ENCODE results near the gene NUSAP1. TPM values are rescaled to one million over a fixed set of nuclear protein-coding genes. Genes with fewer than 3 reads are reported as not detected.

The NUSAP1 gene
- total RNA-seq, 2 donors from 2014 or later: 118 to 185 TPM

DNA sequence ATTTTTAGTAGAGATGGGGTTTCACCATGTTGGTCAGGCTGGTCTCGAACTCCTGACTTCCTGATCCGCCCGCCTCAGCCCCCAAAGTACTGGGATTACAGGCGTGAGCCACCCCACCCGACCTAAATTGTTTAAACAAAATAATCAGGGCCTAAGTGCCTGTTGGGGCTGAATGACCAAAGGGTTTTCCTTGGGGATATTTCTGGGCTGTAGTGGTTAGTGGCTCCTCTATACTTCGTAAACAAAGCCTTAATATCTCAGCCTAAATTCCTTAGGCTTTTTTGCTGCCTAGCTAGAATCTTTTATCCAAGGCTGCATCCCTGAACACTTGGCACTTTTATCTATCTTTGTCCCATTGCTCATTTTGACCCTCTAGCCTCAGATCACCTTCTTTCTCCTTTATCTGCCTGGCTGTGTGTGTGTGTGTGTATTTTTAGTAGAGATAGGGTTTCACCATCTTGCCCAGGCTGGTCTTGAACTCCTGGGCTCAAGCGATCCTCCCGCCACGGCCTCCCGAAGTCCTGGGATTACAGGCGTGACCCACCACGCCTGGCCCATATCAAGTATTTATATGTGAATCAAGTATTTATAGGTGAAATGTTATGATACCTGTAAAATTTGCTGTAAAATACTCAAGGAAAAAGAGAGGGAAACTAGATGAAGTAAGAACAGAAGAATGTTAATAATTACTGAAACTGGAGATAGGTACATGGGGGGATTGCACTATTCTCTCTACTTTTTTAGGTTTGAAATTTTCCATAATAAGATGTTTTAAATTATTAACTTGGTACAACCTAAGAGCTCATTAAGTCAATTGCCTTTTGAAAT is 1.8 kb downstream of the NUSAP1 start:
- peaks cover 23% of the 10 kb centered on the region for H3K36me3 ChIP-seq (ENCODE audit: control insufficient read depth, insufficient read depth, low read length)
- Mint-ChIP-seq H3K27me3 (ENCODE audit: insufficient read depth) (no peaks in the 10 kb centered on the region), H3K9me3 (no peaks in the 10 kb centered on the region), H3K36me3 (ENCODE audit: low read depth) (peaks cover 16% of the 10 kb centered on the region), H3K4me3 (peak overlapping the region; percentile 97), H3K4me1 (peaks cover 17% of the 10 kb centered on the region), H3K27ac (peak overlapping the region; percentile 65)
- H3K9me3 ChIP-seq (ENCODE audit: control insufficient read depth, low read length): no peaks in the 10 kb centered on the region
- H3K27me3 ChIP-seq (ENCODE audit: control insufficient read depth, insufficient read depth, low read length, poor library complexity, severe bottlenecking): no peaks in the 10 kb centered on the region
- TF ChIP-seq, protein P1, sequence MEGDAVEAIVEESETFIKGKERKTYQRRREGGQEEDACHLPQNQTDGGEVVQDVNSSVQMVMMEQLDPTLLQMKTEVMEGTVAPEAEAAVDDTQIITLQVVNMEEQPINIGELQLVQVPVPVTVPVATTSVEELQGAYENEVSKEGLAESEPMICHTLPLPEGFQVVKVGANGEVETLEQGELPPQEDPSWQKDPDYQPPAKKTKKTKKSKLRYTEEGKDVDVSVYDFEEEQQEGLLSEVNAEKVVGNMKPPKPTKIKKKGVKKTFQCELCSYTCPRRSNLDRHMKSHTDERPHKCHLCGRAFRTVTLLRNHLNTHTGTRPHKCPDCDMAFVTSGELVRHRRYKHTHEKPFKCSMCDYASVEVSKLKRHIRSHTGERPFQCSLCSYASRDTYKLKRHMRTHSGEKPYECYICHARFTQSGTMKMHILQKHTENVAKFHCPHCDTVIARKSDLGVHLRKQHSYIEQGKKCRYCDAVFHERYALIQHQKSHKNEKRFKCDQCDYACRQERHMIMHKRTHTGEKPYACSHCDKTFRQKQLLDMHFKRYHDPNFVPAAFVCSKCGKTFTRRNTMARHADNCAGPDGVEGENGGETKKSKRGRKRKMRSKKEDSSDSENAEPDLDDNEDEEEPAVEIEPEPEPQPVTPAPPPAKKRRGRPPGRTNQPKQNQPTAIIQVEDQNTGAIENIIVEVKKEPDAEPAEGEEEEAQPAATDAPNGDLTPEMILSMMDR (conservative IDR thresholded peaks at IDR 0.05): no peak
- no peak for DNase-seq
- 76 to 91% methylated on average over 3 to 12 of the region's 12 CpGs for WGBS, 2 experiments (ENCODE audit: insufficient coverage in 1 of 2, insufficient read length in 1 of 2)
- no peak overlapping the region for H3K9ac ChIP-seq (ENCODE audit: extremely low read depth, low read length, poor library complexity, severe bottlenecking)
- H3K4me1 ChIP-seq (ENCODE audit: control insufficient read depth, insufficient read depth, low read length): no peaks in the 10 kb centered on the region
- H3K4me3 ChIP-seq (ENCODE audit: low read length): peak overlapping the region; percentile 93
- H3K27ac ChIP-seq (ENCODE audit: low read depth, low read length): no peak overlapping the region

DNA sequence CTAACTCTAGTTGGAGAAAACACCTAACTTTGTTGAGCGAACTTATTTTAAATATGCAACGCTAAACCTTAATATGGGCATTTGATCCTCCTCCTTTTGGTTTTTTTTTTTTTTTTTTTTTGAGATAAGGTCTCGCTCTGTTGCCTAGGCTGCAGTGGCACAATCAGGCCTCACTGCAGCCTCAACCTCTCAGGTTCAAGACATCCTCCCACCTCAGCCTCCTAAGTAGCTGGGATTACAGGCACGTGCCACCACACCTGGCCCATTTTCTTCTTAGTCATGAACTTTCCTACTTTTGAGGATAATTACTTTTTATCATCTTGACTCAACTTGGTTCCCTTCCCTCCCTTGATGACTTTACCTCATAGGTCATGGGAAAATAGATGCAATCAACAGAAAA is 3.9 kb downstream of the NUSAP1 start:
- Histone ChIP-seq H3K4me1 (ENCODE audit: control insufficient read depth, insufficient read depth, low read length) (no peaks in the 10 kb centered on the region), H3K36me3 (ENCODE audit: control insufficient read depth, insufficient read depth, low read length) (peaks cover 39% of the 10 kb centered on the region), H3K9ac (ENCODE audit: extremely low read depth, low read length, poor library complexity, severe bottlenecking) (no peak overlapping the region), H3K27me3 (ENCODE audit: control insufficient read depth, insufficient read depth, low read length, poor library complexity, severe bottlenecking) (no peaks in the 10 kb centered on the region), H3K9me3 (ENCODE audit: control insufficient read depth, low read length) (no peaks in the 10 kb centered on the region), H3K4me3 (ENCODE audit: low read length) (no peak overlapping the region), H3K27ac (ENCODE audit: low read depth, low read length) (no peak overlapping the region)
- WGBS, 2 experiments (ENCODE audit: insufficient coverage in 1 of 2, insufficient read length in 1 of 2): 96 to 100% methylated on average over 3 to 4 of the region's 4 CpGs
- Mint-ChIP-seq H3K27ac (no peak overlapping the region), H3K27me3 (ENCODE audit: insufficient read depth) (no peaks in the 10 kb centered on the region), H3K36me3 (ENCODE audit: low read depth) (peaks cover 32% of the 10 kb centered on the region), H3K9me3 (no peaks in the 10 kb centered on the region), H3K4me1 (peaks cover 10% of the 10 kb centered on the region), H3K4me3 (no peak overlapping the region)
- no peak for DNase-seq
- TF ChIP-seq, protein P1 (conservative IDR thresholded peaks at IDR 0.05): no peak

DNA sequence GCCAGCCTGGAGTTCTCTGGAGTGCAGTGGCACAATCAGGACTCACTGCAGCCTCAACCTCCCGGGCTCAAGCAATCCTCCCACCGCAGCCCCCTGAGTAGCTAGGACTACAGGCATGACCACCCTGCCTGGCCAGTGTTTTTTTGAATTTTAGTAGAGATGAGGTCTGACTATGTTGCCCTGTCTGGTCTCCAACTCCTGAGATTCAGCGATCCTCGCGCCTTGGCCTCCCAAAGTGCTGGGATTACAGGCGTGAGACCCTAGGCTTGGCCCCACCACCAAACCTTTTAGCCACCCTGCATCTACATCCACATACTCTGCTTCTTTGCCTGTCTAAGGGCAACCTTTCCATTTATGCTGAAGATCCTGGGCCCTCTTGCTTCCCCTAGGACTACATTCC is 4.4 kb downstream of the NUSAP1 start:
- Histone ChIP-seq H3K27me3 (ENCODE audit: control insufficient read depth, insufficient read depth, low read length, poor library complexity, severe bottlenecking) (no peaks in the 10 kb centered on the region), H3K36me3 (ENCODE audit: control insufficient read depth, insufficient read depth, low read length) (peaks cover 44% of the 10 kb centered on the region), H3K9ac (ENCODE audit: extremely low read depth, low read length, poor library complexity, severe bottlenecking) (no peak overlapping the region), H3K9me3 (ENCODE audit: control insufficient read depth, low read length) (no peaks in the 10 kb centered on the region), H3K4me1 (ENCODE audit: control insufficient read depth, insufficient read depth, low read length) (no peaks in the 10 kb centered on the region), H3K27ac (ENCODE audit: low read depth, low read length) (no peak overlapping the region), H3K4me3 (ENCODE audit: low read length) (no peak overlapping the region)
- Mint-ChIP-seq H3K27me3 (ENCODE audit: insufficient read depth) (no peaks in the 10 kb centered on the region), H3K4me1 (peaks cover 8% of the 10 kb centered on the region), H3K27ac (peak overlapping the region; percentile 22), H3K36me3 (ENCODE audit: low read depth) (peaks cover 37% of the 10 kb centered on the region), H3K9me3 (no peaks in the 10 kb centered on the region), H3K4me3 (no peak overlapping the region)
- TF ChIP-seq, protein P1 (conservative IDR thresholded peaks at IDR 0.05): no peak
- no peak for DNase-seq
- WGBS, 2 experiments (ENCODE audit: insufficient coverage in 1 of 2, insufficient read length in 1 of 2): 95 to 97% methylated on average over 5 to 6 of the region's 6 CpGs

All from endodermal cell (in vitro differentiated cells).